Measurements from ENCODE around the gene APBB1.

APBB1 gene

GRCh38 chr11:6390718-6391469 is 28.0 kb downstream of the APBB1 start:
- DNase-seq: no peak

GRCh38 chr11:6389905-6390717 is 28.8 kb downstream of the APBB1 start, which contains the start of gene SMPD1:
Gene SMPD1 (plus strand): TSS chr11:6390474. CDS start chr11:6390599, 125 bp downstream.
- DNase-seq: peak; percentile 92 to 95

DNA sequence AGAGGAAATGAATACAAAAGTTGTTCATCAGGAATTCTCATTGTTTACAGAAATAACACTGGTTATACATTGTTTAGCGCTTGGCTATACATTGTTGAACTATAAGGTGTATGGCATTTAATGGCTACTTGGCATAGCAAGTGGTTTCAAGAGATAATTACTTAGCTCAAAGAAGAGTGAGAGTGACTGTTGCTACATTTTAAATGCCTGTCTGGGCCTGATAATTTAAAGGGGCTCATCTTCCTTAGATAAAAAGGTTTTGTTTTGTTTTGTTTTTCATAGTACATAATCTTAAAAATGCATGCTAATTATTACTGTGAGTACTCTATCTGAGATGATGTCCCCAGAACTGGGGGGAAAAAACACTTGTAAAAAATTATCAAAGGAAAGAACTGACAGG is 30.1 kb downstream of the APBB1 start:
- no peak for DNase-seq

GRCh38 chr11:6387811-6388599 is 30.9 kb downstream of the APBB1 start:
- no peak for DNase-seq

DNA sequence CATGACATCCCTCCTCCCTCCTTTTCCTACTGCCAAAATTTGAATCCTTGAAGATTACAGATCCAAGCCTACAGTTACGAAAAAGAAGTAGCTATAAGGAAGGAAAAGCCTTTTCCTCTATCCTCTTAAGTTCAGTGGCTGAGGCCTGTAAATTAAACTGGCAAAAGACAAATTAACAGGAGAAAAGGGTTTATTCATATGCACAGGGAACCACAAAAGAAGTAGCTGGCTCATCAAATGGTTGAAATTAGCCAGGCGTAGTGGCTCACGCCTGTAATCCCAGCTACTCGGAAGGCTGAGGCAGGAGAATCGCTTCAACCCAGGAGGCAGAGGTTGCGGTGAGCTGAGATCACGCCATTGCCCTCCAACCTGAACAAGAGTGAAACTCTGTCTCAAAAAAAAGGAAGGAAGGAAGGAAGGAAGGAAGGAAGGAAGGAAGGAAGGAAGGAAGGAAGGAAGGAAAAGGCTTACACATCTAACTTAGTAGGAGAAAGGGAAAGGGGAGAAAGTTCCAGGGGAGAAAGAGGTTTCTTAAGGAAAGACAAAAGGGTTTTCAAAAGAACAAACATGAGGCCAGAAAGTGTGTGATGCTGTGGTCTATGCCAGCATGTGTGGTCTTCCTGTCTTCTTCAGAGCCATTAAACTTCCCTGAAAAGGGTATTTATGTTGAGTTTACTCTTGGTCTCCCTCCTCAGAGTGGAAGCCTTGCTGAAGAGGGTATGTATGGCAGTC is 33.7 kb downstream of the APBB1 start:
- DNase-seq: no peak

GRCh38 chr11:6378640-6378989 is 40.3 kb downstream of the APBB1 start:
- DNase-seq: no peak

DNA sequence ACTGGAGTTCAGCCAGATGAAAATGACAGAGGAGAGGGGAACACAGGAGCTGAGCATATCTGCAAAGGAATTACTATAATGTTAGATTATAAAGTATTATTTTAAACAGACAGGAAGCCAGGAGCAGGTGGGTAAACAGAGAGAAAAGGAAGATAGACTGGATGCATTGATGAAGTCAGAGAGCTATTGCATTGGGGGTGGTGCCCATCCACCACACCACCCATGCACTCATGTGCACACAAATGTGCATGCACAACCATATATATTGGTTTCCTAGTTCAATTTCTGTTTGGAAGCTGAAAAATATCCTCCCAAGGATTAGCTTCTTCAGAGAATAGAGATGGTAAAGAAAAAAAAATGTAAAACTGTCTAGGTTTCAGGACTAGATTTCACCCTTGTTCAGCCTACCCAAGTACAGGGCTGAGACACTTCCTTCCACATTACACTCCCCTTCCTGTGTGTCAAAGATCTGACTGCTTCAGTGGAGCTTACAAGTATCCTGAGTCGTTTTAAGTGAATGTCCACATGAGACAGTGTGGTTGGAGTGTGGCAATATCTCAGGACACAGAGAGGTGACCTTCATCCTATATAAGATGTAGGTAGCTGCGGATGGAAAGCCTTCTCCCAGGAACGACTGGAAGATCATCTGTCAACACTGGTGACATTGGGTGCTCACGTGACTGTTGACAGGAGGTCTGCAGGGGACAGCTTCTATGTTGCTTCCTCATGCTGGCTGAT is 40.8 kb downstream of the APBB1 start:
- DNase-seq: no peak

GRCh38 chr11:6371825-6372224 is 47.1 kb downstream of the APBB1 start:
- no peak for DNase-seq

DNA sequence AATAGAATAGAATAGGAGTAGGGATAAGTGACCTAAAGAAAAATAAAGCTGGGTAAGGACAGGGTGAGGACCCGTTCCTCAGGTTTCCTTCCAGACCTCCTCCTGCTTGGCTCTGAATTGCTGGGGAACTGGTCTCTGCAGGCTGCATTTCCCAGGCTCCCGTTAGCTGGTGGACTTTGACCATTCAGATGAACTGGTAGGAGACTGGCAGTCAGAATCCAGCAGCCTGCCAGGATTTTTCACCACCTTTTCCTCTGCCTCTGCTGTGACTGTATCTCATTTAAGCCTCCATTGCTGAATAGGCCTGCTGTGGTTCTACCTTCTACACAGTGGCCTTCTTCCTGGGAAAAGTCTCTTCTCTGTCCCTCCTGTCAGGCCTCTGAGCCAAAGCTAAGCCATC is 53.2 kb downstream of the APBB1 start:
- DNase-seq: no peak

- DNase-seq: peak; percentile 57 to 58
Measured at GRCh38 chr11:6362873-6363678, 55.8 kb downstream of the APBB1 start.

GRCh38 chr11:6362185-6362872 is 56.6 kb downstream of the APBB1 start:
- DNase-seq: no peak

GRCh38 chr11:6360183-6360582 is 58.7 kb downstream of the APBB1 start:
- no peak for DNase-seq

- no peak for DNase-seq
Measured at GRCh38 chr11:6357222-6357621, 61.7 kb downstream of the APBB1 start.

DNA sequence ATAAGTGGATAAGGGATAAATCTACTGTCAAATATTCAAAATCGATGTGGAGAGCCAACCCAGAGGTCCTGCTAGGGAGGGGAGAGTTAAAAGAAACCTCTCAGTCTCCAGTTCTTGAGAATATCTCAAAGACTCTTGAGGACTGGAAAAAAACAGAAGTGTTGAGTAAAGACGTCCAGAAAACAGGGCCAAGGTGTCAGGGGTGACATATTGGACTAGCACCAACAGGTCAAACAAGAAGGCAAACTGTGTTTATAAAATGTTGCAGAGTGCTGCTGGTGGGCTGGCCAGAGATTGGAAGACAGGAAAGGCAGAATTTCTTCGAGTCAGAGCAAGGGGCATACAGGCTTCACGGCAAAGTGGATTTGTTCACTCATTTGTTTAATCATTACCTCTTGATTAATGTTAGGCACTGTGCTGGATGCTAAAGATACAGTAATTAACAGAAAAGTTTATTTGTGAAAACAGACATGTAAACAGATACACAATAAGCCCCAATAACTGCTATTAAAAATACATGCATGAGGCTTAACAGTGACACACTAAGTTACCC is 62.3 kb downstream of the APBB1 start:
- no peak for DNase-seq

GRCh38 chr11:6354651-6355485 is 64.0 kb downstream of the APBB1 start:
- no peak for DNase-seq

DNA sequence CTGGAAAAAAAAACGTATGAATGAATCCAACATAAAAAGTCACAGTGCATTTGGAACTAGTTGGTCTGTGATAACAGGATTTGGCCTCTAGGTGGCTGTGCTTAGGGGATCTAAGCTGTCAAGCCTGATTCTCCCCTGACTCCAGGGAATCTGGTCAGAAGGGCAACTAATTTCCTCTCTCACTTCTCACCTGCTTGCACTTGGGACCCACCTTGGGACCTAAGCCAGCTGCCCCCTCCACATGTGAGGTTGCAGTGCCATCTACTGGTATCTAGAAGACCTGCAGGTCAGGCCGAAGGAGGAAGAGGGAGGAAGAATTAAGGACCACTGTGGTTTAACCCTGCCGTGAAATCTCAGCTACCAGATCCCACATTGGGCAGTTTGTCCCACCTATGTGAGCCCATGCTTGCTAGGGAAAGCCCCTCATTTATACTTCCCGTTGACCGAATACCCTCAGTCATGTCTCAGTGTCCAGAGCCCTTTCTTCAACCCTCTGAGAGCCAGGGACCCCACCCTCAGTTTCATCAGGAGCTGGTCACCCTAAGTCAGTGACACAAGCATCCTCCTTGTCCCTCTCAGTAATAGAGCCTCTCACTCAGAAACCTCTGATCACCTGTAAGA is 65.4 kb downstream of the APBB1 start:
- DNase-seq: peak; percentile 36

GRCh38 chr11:6351782-6352382 is 67.0 kb downstream of the APBB1 start:
- DNase-seq: no peak

DNA sequence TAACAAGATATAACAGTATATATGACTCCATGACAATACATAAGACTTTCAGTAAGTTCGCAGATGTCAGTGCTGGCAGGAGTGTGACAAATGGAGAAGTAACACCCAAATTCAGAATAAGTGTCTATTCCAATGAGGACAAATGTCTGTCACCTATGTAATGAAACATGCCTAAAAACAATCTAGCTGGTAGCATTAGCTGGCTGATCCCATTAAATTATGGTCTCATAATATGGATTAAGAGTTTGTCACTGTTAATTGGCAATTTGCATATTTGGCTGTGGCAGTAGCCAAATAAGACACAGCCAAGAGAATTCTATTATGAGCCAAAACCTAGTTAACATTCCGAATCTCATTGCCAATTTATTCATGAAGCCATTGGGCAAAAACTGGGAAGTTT is 68.4 kb downstream of the APBB1 start:
- DNase-seq: no peak

All from stimulated activated CD4-positive, alpha-beta T cell treated with anti-CD3 and anti-CD28 coated beads, Interleukin-4, amount 100 ng/mL, for 4 hours (primary cell).